GM08714 (cell line): Measurements from ENCODE around the gene NRXN2.

Experiments
- H3K4me3 ChIP-seq: fragments of 200-500 bp; sonication (Bioruptor generic); 2 replicates; pipeline ENCODE4 v1.5.1; 2014; ENCODE audit warnings: mild to moderate bottlenecking, low read length, inconsistent platforms
- ZNF274 ChIP-seq: IDR thresholded peaks from 2 replicates; pipeline ENCODE4 v1.6.1; 2012; ENCODE audit warnings: mild to moderate bottlenecking, low read depth, low read length

NRXN2 gene

GRCh38 chr11:64726867-64727530 lies 4.0 kb upstream of the NRXN2 start:
- no peak overlapping the region for H3K4me3 ChIP-seq
- TF ChIP-seq ZNF274, result no peak

DNA sequence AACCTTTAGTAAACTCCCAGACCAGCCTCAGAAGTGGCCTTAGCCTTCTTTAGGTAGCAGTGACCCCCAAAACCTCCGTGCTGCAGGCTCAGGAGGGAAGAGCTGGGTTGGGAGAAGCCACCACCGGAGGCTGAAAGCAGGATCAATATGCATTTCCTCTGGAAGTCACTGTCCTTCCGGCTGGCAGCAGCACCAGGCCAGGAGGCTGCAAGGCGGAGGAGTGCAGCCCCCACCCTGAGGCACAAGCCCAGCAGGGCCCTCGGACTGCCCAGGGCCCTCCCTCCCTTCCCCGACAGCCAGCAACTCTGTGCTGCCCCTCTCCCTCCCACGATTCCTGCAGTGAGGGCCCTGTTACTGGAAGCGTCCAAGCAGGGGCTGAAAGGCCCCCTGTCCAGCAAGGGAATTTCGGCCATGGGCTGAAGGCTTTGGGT lies 3.2 kb upstream of the NRXN2 start:
- no peak for TF ChIP-seq ZNF274
- no peak overlapping the region for H3K4me3 ChIP-seq

DNA sequence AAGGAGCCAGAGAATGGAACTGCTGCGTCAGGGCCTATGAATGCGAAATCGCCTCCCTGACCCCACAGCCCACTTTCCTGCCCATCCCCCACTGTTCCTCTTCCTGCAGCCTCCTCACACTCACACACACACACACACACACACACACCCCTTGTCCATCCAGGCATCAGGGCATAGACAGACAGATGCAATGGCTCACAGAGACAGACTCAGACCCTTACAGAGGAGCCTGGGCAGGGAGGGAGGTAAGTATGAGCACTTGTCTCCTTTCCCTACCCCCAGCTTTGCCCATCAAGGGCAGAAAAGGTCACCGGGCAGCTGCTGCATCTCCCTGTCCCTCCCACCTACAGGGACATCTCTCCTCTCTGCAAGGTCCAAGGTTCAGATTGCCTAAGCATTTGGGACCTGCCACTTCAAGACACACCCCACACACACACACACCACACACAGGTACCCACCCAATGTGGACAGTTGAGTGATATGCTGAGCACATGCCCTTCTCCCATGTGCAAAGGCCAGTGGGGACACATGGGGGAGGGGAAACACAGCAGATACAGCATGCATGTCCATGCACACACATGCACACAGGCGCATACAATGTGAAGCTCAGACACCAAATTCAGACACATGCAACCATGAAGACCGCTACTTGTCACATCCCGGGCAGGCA lies 2.0 kb upstream of the NRXN2 start:
- H3K4me3 ChIP-seq, result no peak overlapping the region
- no peak for TF ChIP-seq ZNF274

GRCh38 chr11:64723907-64724862 lies 1.2 kb upstream of the NRXN2 start:
- no peak overlapping the region; the same call in 1 of the 2 replicates for H3K4me3 ChIP-seq

DNA sequence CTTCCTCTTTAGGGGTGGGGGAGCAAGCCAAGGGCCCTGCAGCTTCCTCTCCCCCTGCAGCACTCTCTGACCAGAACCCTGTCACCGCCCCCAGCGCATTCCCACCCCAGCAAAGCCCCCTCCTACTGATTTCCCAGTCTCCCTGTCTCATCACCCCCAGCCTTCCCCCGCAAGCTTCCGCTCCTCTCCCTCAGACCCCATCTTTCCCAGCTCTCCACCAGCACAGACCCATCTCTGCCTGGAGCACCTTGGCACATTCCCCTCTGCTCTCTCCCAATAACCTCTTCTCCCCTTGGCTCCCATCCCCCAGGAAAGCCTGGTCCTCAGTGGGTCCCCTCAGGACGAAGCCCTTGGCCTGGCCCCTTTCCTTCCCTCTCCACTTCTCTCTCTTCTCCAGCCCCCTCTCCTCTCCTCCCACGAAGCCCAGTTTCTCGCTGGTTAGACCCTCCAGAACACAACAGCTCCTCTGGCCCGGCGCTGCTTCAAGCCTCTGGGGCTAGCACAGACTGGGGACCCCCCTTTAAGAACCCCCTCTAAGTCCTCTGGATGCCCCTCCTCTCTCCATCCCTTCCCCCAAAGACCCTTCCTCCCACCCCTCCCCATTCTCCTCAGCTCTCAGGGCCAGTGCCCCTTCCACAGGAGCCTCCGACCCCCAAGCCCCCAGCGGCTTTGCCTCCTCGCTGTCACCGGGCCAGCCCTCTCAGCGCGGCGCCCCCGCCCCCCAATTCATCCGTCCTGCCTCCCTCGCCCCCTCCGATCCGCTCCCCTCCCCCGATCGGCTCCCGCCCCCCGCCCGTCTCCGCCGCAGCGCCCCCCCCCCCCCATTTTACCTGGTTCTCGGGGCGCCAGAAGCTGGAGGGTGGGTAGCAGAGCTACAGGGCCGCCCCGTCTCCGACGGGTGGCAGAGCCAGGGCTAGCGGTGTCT lies 594 bp downstream of the NRXN2 start:
- no peak overlapping the region for H3K4me3 ChIP-seq
- no peak for TF ChIP-seq ZNF274

More at GRCh38 chr11:64723907-64724862, 1.2 kb upstream of the NRXN2 start:
- no peak for TF ChIP-seq ZNF274

- TF ChIP-seq ZNF274, result no peak
- H3K4me3 ChIP-seq, result no peak overlapping the region
These were observed 1.7 kb downstream of the NRXN2 start for GRCh38 chr11:64721359-64721699.

DNA sequence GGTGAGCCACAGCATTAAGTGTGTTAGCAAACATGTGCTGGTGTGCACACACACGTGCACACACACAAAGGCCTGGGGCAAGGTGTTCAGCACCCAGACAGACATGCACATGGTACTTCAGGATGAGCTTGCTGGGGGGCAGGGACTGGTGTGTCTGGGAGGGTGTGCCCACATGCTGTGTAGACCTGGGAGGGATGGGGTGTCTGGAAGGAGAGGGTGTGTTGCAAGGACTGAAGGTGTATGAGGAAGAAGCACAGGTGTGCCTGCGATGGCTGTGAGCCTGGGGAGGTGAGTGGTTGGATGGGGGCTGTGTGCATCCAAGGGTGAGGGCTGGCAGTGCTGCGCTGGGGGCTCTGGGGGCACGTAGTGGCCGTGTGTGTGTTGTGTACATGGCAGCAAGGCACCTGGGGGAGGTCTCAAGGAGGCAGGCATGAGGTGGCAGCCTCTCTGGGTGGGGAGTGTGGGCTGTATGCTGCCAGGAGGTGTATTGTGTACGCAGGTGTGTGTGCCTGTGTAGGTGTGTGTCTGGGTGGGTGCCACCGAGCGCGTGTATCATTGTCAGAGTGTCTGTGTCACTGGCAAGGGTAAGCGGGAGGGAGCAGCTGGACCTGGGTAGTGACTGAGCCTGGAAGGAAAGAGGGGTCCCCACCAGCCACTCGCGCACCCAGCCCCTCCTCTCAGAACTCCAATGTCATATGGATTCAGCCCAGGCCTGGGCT lies 2.2 kb downstream of the NRXN2 start:
- no peak for TF ChIP-seq ZNF274

DNA sequence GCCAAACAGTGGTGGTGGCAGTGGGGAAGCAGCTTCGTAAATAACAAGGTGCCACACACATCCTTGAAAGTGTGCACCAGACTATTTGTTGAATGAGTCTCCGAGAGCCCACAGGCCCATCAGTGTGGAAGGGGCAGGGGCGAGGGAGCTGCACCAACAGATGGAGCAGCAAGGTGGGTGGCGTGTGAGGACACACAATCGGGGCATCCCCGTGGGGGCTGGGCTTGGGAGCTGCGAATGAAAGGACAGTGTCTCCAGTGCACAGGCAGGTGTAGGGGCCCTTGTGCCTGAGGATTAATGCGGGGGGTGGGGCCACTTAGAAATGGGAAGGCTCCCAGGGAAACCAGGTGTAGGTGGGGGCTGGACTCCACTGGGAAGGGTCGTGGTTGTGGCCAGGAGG lies 2.8 kb downstream of the NRXN2 start:
- TF ChIP-seq ZNF274, result no peak
- H3K4me3 ChIP-seq, result no peak overlapping the region

More for the DNA sequence above, 2.2 kb downstream of the NRXN2 start:
- no peak overlapping the region for H3K4me3 ChIP-seq

DNA sequence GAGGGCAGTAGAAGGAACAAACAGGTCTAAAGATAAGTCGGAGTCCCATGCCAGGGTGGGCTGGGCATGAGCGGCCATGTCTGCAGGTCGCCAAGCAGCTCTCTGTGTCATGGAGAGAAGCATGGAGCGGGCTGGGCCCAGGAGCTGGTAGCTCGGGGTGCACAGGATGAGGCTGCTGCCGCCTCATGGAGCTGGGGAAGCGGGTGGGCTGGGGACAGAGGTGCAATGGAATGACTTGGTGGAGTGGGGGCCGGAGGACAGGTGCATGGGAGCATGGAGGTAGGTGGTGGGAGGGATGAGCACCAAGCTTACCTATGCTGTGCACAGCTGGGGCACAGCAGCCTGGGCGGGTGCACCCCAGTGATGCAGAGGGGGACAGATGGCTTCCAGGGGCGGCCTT lies 3.6 kb downstream of the NRXN2 start:
- no peak for TF ChIP-seq ZNF274
- no peak overlapping the region for H3K4me3 ChIP-seq

DNA sequence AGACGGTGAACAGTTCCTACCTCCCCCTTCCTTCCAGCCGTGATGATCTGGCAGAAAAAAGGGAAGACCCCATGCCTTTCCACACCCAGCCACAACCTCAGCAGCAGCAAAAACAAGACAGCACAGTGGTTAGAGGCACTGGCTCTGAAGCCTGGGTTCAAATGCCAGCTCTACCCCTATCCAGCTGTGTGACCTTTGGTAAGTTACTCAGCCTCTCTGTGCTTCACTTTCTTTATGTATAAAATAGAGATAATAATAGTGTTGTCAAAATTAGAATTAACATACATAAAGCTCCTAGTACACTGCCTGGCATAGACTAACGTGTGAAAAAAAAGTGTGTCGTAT lies 4.2 kb downstream of the NRXN2 start:
- H3K4me3 ChIP-seq, result no peak overlapping the region
- no peak for TF ChIP-seq ZNF274

GRCh38 chr11:64718084-64718779 lies 4.8 kb downstream of the NRXN2 start:
- H3K4me3 ChIP-seq, result no peak overlapping the region
- no peak for TF ChIP-seq ZNF274

- no peak overlapping the region for H3K4me3 ChIP-seq
- TF ChIP-seq ZNF274, result no peak
These were observed 5.8 kb downstream of the NRXN2 start for GRCh38 chr11:64717268-64717578.
